ENCODE data around the gene ACTRT2. TPM values are rescaled to one million over a fixed set of nuclear protein-coding genes. Genes with fewer than 3 reads are reported as not detected.

ACTRT2 gene
- total RNA-seq, 2 experiments from 2014 or later, result not detected

DNA sequence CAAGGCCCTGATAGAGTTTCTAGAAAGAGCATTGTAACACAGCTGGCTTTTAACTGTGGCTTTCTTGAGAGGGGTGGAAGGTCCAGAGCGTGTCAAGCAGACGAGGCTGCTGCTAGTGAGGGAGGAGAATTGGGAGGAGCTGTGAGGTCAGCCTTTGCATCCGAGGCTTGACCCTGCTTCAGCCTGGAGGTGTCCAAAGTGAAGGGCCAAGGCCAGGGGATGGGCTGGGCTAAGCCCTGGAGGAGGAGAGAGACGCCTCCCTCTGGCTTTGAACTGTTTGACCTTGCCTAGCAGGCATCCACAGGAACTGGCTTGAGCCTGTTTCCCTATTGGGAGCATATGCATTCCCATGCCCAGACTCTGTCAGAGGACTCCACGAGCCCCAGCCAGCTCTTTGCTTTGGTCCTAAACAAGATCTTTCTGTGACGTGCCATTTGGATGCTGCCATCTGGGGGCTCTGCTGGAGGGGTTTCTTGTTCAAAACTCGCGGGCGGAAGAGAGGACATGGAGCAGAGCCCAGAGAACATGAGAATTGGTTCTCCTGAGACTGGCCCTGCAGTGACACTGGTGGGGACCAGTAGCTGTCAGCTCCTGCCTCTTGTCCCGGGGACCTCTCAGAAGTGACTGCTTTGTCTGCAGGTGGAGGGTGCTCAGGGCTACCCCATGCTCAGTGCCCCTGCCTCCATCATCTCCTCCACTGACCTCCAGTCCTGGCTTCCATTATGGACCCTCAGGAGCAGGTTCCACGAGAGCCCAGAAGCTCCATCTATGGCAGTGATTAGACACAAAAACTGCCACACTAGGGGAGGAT lies 5.5 kb downstream of the ACTRT2 start:
- no peaks in the 10 kb centered on the region for H3K36me3 Mint-ChIP-seq (ENCODE audit: low read depth)
- no peak for DNase-seq
- POLR2A ChIA-PET, result no interaction called here
- CTCF ChIA-PET, result no interaction called here
- no peak overlapping the region for H3K27ac Mint-ChIP-seq
- ATAC-seq, result no peak
- intact Hi-C loops (cut with DNase I, micrococcal nuclease), result no loop called here
- no peaks in the 10 kb centered on the region for H3K4me1 Mint-ChIP-seq
- H3K9me3 Mint-ChIP-seq (ENCODE audit: low read depth), result no peaks in the 10 kb centered on the region
- no peak overlapping the region for H3K4me3 Mint-ChIP-seq
- H3K27me3 Mint-ChIP-seq, result no peaks in the 10 kb centered on the region

DNA sequence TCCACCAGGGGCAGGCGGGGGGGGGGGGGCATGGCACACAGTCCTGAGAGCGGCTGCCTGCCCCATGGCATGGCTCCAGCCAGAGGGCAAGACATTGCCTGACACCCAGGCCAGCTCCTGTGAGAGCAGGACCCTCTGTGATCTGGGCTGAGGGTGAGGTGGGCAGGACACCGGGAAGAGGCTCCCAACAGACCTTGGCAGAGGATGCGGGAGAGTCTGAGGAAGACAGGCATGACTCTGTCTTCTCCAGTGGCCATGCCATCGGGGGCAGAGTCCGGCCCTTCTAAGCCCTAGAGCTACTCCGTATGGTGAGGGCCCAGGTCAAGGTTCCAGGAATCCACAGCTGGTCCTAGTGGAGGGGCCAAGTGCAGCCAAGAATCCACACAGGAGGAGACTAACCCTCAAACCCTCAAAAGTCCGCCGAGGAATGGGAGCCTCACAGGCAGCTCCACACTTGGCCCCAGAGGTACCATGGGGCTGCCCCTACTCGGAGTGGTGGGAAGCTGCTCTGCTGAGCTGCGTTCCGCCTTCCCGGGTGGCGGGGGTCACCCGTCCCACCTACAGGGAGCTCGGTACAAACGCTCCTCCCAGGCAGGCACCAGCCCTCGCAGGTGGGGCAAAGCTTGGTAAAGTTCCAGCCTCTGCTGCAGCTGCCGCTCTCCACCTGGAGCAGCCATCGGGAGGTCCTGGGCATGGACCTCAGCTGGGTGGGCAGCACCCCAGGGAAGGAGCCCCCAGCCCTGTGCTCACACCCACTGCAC lies 6.5 kb downstream of the ACTRT2 start:
- Mint-ChIP-seq H3K27ac (no peak overlapping the region), H3K4me1 (peaks cover 8% of the 10 kb centered on the region), H3K27me3 (no peaks in the 10 kb centered on the region), H3K9me3 (ENCODE audit: low read depth) (no peaks in the 10 kb centered on the region), H3K36me3 (ENCODE audit: low read depth) (no peaks in the 10 kb centered on the region), H3K4me3 (no peak overlapping the region)
- CTCF ChIA-PET, result no interaction called here
- POLR2A ChIA-PET, result no interaction called here
- intact Hi-C loops (cut with DNase I, micrococcal nuclease), result no loop called here
- no peak for DNase-seq
- no peak for ATAC-seq

DNA sequence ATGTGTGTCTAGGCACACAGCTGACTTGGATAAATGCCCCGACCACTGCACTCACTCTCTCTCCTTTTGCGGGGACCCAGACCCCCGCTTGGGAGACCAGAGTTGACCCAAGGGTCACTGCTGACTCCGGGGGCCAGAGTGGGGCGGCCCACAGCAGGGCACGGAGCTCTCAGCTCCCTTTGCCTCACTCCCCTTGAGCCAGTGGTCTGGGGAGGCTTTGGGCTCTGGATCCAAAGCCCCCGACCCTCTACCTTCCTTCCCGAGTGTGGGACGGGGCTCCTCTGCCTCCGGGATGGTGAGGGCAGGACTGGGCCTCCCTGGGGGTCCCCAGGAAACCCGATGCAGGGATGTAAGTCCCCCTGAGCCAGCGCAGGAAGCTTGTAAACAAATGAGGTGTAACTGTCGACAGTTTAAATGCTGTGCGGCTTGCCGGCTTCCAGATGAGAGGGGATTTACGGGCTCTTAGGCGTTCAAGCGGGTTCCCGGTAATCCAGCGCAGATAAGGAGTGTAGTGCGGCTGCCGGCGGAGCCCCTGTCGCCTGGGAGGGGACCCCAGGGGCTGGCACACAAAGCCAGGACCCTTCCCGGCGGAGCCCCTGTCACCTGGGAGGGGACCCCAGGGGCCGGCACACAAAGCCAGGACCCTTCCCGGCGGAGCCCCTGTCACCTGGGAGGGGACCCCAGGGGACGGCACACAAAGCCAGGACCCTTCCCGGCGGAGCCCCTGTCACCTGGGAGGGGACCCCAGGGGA lies 7.4 kb downstream of the ACTRT2 start:
- intact Hi-C loops (cut with DNase I, micrococcal nuclease), result no loop called here
- no peak for DNase-seq
- no peak for ATAC-seq
- Mint-ChIP-seq H3K27ac (no peak overlapping the region), H3K36me3 (ENCODE audit: low read depth) (no peaks in the 10 kb centered on the region), H3K27me3 (no peaks in the 10 kb centered on the region), H3K4me3 (no peak overlapping the region), H3K4me1 (peaks cover 18% of the 10 kb centered on the region), H3K9me3 (ENCODE audit: low read depth) (no peaks in the 10 kb centered on the region)
- ChIA-PET POLR2A (no interaction called here), CTCF (interaction anchor here (0.6 kb wide), 1 partner anchor 400 kb away, joined by 3 read pairs; no protein-coding TSS in a partner anchor)

DNA sequence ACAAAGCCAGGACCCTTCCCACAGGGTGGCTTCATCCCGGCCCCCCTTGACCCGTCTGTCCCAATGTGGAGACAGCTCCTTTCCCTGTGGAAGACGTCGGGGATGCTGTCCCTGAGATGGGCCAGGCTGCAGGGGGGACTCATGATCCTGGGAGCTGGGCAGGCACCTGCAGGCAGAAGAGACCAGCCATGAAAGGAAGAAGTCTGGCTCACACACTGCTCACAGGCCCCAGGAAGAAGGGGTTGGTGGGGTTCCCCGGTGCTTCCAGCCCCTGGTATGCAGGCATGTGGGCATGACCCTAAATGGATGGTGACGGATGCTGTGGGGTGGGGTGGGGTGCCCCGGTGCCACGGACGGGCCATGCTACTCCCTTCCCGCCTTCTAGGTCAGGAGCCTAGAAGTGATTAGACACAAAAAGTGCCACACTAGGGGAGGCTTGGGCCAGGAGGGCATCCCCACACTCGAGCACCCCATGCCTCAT lies 8.3 kb downstream of the ACTRT2 start:
- POLR2A ChIA-PET, result no interaction called here
- Mint-ChIP-seq H3K9me3 (ENCODE audit: low read depth) (no peaks in the 10 kb centered on the region), H3K27ac (no peak overlapping the region), H3K27me3 (no peaks in the 10 kb centered on the region), H3K4me1 (peaks cover 20% of the 10 kb centered on the region), H3K4me3 (no peak overlapping the region), H3K36me3 (ENCODE audit: low read depth) (no peaks in the 10 kb centered on the region)
- CTCF ChIA-PET, result no interaction called here
- DNase-seq (no peak), ATAC-seq (no peak)
- intact Hi-C loops (cut with DNase I, micrococcal nuclease), result no loop called here

DNA sequence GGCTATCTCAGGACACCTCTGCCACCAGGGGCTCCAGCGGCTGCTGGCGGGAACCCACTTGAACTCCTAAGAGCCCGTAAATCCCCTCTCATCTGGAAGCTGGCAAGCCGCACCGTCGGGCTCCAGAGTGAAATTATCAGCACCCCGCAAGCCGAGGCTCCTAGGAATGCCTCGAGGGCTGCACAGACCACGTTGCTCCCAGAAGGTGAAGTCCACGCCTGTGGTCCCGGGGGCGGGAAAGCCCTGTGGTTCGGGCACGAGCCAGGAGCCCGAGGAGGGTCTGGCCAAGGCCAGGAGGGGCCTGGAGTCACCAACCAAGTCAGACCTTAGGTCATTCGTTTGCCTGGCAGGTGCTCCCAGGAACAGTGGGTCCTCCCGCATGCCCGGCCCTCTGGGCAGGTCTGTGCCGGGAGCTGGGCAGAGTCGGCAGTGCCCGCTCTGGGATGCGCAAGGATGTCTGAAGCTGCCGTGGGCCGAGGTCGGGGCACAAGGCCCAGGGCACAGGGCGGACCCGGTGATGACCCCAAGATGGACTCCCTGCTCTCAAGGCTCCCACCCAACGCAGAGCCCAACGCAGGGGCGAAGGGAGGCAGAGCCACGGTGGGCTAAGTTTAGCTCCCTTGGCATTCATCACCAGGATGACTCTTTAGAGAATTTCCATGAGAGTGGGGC lies 8.9 kb downstream of the ACTRT2 start:
- ChIA-PET POLR2A (no interaction called here), CTCF (no interaction called here)
- Mint-ChIP-seq H3K4me1 (peaks cover 20% of the 10 kb centered on the region), H3K27ac (no peak overlapping the region), H3K4me3 (no peak overlapping the region), H3K27me3 (no peaks in the 10 kb centered on the region), H3K36me3 (ENCODE audit: low read depth) (no peaks in the 10 kb centered on the region), H3K9me3 (ENCODE audit: low read depth) (no peaks in the 10 kb centered on the region)
- ATAC-seq (no peak), DNase-seq (no peak)
- intact Hi-C loops (cut with DNase I, micrococcal nuclease), result no loop called here

DNA sequence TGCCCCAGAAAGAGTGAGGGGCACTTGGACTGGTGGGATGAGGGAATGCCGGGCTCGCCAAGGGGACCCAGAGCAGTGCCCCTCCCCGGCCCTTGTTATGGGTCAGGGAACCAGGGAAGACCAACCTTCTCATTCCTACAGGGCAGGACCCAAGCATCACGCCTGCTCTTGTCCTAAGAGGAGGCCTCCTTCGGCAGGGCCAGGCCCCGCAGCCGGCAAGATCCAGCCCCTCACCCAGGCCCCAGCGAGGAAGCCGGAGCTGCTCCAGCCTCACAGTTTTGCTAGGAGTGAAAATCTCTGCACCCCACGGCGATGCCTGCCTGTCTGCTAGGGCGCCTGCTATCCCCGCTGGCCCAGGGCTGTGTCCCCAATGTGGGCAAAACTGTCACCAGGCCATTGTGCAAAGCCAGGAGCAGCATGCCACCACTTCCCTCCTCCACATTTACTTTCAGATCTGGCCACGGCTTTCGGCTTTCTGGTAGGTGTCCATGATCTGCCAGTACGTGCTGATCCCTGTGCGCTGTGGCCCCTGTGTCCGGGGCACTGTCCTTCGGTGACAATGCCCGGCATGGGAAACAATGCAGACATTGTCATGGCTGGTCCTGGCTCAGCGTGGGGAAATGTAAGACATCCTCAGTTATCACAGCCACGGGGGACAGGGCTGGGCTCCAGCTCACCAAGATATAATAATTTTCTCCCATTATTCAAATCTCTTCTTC lies 9.6 kb downstream of the ACTRT2 start:
- ChIA-PET CTCF (no interaction called here), POLR2A (no interaction called here)
- Mint-ChIP-seq H3K36me3 (ENCODE audit: low read depth) (no peaks in the 10 kb centered on the region), H3K27ac (no peak overlapping the region), H3K4me1 (peaks cover 20% of the 10 kb centered on the region), H3K9me3 (ENCODE audit: low read depth) (no peaks in the 10 kb centered on the region), H3K4me3 (no peak overlapping the region), H3K27me3 (no peaks in the 10 kb centered on the region)
- DNase-seq, result no peak
- intact Hi-C loops (cut with DNase I, micrococcal nuclease), result no loop called here
- ATAC-seq, result no peak

DNA sequence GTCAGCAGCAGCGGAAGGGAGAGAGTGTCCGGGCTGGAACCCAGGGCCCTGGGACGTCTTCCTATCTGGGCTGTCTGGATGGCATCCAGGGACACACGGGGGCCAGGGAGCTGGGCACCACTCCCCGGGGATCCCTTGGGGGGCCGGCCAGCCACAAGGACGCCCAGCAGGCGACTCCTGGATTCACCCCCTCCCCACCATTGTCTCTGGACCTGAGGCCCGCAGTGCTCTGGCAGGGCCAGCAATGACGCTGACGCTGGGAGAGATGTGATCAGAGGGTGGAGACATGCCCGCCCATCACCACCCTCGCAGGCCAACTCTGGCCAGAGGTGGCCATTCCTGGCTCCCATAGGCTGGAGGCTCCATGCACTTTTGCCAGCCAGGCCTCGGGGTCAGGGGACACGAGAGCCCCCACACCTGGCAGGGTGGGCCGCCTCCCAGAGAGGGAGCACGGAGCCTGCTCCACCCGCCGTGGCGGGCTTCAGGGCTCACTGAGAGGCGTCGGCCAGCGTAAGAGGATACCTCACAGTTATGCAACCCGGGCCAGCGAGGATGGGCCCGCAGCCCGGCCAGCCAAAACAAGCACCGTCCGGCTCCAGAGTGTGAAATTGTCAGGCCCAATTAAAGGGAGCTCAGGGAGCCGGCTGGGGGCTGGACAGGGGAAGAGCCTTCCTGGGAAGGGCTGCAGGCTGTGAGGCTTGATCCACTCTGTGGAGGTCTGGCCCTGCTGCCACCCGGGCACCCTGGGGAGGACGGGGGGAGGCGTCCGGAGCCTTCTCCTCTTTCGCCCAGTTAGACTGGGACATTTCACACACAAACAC lies 10.3 kb downstream of the ACTRT2 start:
- intact Hi-C loops (cut with DNase I, micrococcal nuclease), result no loop called here
- ATAC-seq, result no peak
- Mint-ChIP-seq H3K36me3 (ENCODE audit: low read depth) (no peaks in the 10 kb centered on the region), H3K4me1 (peaks cover 20% of the 10 kb centered on the region), H3K9me3 (ENCODE audit: low read depth) (no peaks in the 10 kb centered on the region), H3K27me3 (no peaks in the 10 kb centered on the region), H3K4me3 (no peak overlapping the region), H3K27ac (no peak overlapping the region)
- DNase-seq, result no peak
- ChIA-PET POLR2A (no interaction called here), CTCF (no interaction called here)

DNA sequence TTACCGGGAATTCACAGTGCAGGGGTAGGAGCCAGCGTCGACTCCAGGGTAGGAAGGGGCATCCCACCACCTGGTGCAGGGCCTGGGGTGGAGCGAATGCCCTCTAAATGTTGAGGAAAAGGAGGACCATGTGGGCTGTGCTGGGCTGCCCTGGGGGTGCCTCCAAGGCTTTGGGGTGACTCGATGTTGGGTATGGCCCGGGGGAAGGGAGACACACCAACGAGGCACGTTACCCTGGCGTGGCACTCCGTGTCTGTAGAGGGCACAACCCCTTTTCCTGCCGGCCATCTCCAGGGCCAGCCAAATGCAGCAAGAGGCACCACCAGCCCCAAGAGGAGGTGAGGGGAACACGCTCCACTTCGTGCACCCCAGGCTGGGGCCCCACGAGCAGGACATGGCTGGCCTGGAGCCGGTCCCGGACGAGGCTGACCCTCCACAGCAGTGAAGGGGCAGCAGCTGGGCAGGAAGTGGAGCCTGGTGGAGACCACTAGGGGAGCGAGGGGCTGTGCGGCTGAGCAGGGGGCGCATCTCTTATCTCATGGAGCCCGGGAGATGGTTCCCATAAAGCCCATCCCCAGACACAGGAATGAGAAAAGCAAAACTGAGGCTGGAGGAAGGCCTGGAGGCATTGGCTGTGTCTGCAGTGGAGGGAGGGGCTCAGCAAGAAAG lies 11.2 kb downstream of the ACTRT2 start:
- intact Hi-C loops (cut with DNase I, micrococcal nuclease), result no loop called here
- H3K27ac Mint-ChIP-seq, result no peak overlapping the region
- no peaks in the 10 kb centered on the region for H3K27me3 Mint-ChIP-seq
- ATAC-seq (no peak), DNase-seq (no peak)
- no peaks in the 10 kb centered on the region for H3K9me3 Mint-ChIP-seq (ENCODE audit: low read depth)
- H3K36me3 Mint-ChIP-seq (ENCODE audit: low read depth), result no peaks in the 10 kb centered on the region
- no peak overlapping the region for H3K4me3 Mint-ChIP-seq
- CTCF ChIA-PET, result no interaction called here
- POLR2A ChIA-PET, result no interaction called here
- H3K4me1 Mint-ChIP-seq, result peaks cover 20% of the 10 kb centered on the region

DNA sequence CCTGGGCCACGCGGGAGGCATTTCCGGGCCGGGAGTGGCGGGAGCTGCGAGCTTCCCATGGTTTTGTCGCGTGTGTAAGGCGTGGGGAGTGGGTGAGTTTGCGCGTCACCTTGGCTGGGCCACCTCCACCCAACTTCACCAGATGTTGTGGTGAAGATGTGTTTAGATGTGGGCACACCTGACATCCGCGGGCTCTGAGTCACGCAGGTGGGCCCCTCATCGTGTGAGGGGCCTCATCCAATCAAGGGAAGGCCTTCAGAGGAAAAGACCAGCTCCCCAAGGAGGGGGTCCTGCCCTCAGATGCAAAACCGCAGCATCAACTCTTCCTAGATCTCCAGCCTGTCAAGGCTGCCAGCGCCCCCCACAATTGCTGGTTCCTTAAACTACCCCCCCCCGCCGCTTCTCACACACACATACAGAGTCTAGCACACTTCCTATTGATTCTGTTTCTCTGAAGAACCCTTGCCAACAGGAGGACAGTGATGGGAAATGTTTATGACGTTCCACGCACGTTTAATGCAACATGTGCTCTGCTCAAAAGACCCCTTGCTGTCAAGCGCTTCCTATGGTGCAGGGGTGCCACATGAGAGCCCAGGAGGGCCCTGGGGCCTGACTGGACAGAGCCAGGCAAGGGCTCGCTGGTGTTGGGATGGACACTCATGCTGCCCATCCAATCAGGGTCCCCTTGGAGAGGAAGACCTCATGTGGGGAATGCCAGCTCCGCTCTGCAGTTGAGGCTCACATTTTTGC lies 11.9 kb downstream of the ACTRT2 start:
- no peaks in the 10 kb centered on the region for H3K27me3 Mint-ChIP-seq
- DNase-seq (peak; percentile 46), ATAC-seq (peak; percentile 60)
- POLR2A ChIA-PET, result no interaction called here
- no peak overlapping the region for H3K4me3 Mint-ChIP-seq
- H3K4me1 Mint-ChIP-seq, result peaks cover 20% of the 10 kb centered on the region
- CTCF ChIA-PET, result no interaction called here
- intact Hi-C loops (cut with DNase I, micrococcal nuclease), result no loop called here
- no peaks in the 10 kb centered on the region for H3K9me3 Mint-ChIP-seq (ENCODE audit: low read depth)
- no peak overlapping the region for H3K27ac Mint-ChIP-seq
- H3K36me3 Mint-ChIP-seq (ENCODE audit: low read depth), result no peaks in the 10 kb centered on the region

DNA sequence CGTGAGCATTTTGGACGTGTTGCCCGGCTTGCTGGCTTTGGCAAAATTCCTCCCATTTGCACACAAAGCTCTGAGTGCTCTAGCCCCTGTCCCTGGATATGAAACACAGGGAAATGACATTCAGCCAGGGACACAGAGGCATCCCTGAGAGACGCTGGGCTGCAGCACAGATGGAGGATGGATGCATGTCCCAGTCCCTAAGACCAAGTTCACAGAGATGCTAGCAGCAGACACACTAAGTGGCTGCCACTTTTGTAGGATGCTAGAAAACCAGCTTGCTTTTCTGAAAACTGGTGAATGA lies 12.5 kb downstream of the ACTRT2 start:
- ATAC-seq (no peak), DNase-seq (no peak)
- Mint-ChIP-seq H3K27me3 (no peaks in the 10 kb centered on the region), H3K27ac (no peak overlapping the region), H3K36me3 (ENCODE audit: low read depth) (no peaks in the 10 kb centered on the region), H3K9me3 (ENCODE audit: low read depth) (no peaks in the 10 kb centered on the region), H3K4me1 (peaks cover 20% of the 10 kb centered on the region), H3K4me3 (no peak overlapping the region)
- ChIA-PET POLR2A (no interaction called here), CTCF (no interaction called here)
- intact Hi-C loops (cut with DNase I, micrococcal nuclease), result no loop called here
